ENCODE measurements around the gene ZNF350. TPM values are rescaled to one million over a fixed set of nuclear protein-coding genes. Genes with fewer than 3 reads are reported as not detected.

Gene ZNF350
- total RNA-seq, 1 donor from 2014 or later, result 14.2 TPM

GRCh38 chr19:51919606-51920005 is 67.0 kb downstream of the ZNF350 start:
- peaks cover 12% of the 10 kb centered on the region for H3K36me3 Mint-ChIP-seq (ENCODE audit: insufficient read depth)
- H3K27me3 Mint-ChIP-seq, result no peaks in the 10 kb centered on the region
- peaks cover 56% of the 10 kb centered on the region for H3K9me3 Mint-ChIP-seq (ENCODE audit: low read depth)
- no peak overlapping the region for H3K27ac Mint-ChIP-seq
- no peaks in the 10 kb centered on the region for H3K4me1 Mint-ChIP-seq (ENCODE audit: low read depth)
- no peak for DNase-seq (ENCODE audit: low spot score, unreplicated experiment)
- H3K4me3 Mint-ChIP-seq (ENCODE audit: low read depth), result no peak overlapping the region
- TF ChIP-seq CTCF (IDR thresholded peaks at IDR 0.05; ENCODE audit: unreplicated experiment), result no peak

- no peak overlapping the region for H3K4me3 Mint-ChIP-seq (ENCODE audit: low read depth)
- H3K9me3 Mint-ChIP-seq (ENCODE audit: low read depth), result peaks cover 55% of the 10 kb centered on the region
- H3K4me1 Mint-ChIP-seq (ENCODE audit: low read depth), result no peaks in the 10 kb centered on the region
- peaks cover 8% of the 10 kb centered on the region for H3K36me3 Mint-ChIP-seq (ENCODE audit: insufficient read depth)
- H3K27me3 Mint-ChIP-seq, result no peaks in the 10 kb centered on the region
- DNase-seq (ENCODE audit: low spot score, unreplicated experiment), result no peak
- TF ChIP-seq CTCF (IDR thresholded peaks at IDR 0.05; ENCODE audit: unreplicated experiment), result no peak
- no peak overlapping the region for H3K27ac Mint-ChIP-seq
Measured at GRCh38 chr19:51916167-51916566, 70.5 kb downstream of the ZNF350 start.

DNA sequence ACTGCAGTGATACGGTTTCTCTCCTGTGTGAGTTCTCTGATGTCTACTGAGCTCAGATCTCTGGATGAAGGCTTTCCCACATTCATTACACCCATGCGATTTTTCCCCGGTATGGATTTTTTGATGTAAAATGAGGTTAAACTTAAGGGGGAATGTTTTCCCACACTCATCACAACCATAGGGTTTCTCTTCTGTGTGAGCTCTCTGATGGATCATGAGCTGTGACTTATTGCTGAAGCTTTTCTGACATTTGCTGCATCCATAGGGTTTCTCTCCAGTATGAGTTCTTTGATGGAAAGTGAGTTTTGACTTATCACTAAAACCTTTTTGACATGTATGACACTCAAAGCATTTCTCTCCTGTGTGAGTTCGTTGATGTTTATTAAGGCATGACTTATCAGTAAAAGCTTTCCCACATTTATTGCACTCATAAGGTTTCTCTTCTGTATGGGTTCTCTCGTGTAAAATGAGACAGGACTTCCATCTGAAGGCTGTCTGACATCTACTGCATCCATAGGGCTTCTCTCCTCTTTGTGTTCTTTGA is 71.2 kb downstream of the ZNF350 start:
- Mint-ChIP-seq H3K27ac (no peak overlapping the region), H3K4me1 (ENCODE audit: low read depth) (no peaks in the 10 kb centered on the region), H3K36me3 (ENCODE audit: insufficient read depth) (peaks cover 8% of the 10 kb centered on the region), H3K9me3 (ENCODE audit: low read depth) (peaks cover 54% of the 10 kb centered on the region), H3K4me3 (ENCODE audit: low read depth) (no peak overlapping the region), H3K27me3 (no peaks in the 10 kb centered on the region)
- TF ChIP-seq CTCF (IDR thresholded peaks at IDR 0.05; ENCODE audit: unreplicated experiment), result no peak
- DNase-seq (ENCODE audit: low spot score, unreplicated experiment), result no peak

Other genes starting within 250 kb of the ZNF350 start
- not detected in 2 replicates for gene FPR1, start 235.0 kb downstream of the ZNF350 start, total RNA-seq
- gene FPR2, start 225.7 kb downstream of the ZNF350 start, total RNA-seq, result not detected in 2 replicates
- not detected in 2 replicates for gene FPR3, start 191.7 kb downstream of the ZNF350 start, total RNA-seq
- gene ZNF577, start 98.9 kb downstream of the ZNF350 start, total RNA-seq, result 27.5 and 29.5 TPM in 2 replicates
- gene ZNF649, start 81.8 kb downstream of the ZNF350 start, total RNA-seq, result 41.4 and 42.4 TPM in 2 replicates
- 14.0 and 15.8 TPM in 2 replicates for gene ZNF613, start 59.4 kb downstream of the ZNF350 start, total RNA-seq
- gene ZNF615, start 21.4 kb upstream of the ZNF350 start, total RNA-seq, result 17.5 and 17.7 TPM in 2 replicates
- gene ZNF614, start 41.5 kb upstream of the ZNF350 start, total RNA-seq, result 14.4 and 14.8 TPM in 2 replicates
- 27.2 and 33.6 TPM in 2 replicates for gene ZNF432, start 62.0 kb upstream of the ZNF350 start, total RNA-seq
- gene ZNF841, start 108.9 kb upstream of the ZNF350 start, total RNA-seq, result 30.4 and 30.7 TPM in 2 replicates
- 24.0 and 28.5 TPM in 2 replicates for gene ZNF616, start 153.1 kb upstream of the ZNF350 start, total RNA-seq
- gene ZNF836, start 184.8 kb upstream of the ZNF350 start, total RNA-seq, result 30.2 and 32.6 TPM in 2 replicates
- 299 and 307 TPM in 2 replicates for gene PPP2R1A, start 203.2 kb upstream of the ZNF350 start, total RNA-seq